ENCODE results near the gene MPV17L.
"Not testable (repeated sequence)": the region's sequence is repeated elsewhere in the genome, so short reads cannot be mapped to it uniquely, and the experiment has no call there.

The MPV17L gene
- 1.4 to 8.0 (median 4.3) reads per million in 18 experiments for total RNA-seq

DNA sequence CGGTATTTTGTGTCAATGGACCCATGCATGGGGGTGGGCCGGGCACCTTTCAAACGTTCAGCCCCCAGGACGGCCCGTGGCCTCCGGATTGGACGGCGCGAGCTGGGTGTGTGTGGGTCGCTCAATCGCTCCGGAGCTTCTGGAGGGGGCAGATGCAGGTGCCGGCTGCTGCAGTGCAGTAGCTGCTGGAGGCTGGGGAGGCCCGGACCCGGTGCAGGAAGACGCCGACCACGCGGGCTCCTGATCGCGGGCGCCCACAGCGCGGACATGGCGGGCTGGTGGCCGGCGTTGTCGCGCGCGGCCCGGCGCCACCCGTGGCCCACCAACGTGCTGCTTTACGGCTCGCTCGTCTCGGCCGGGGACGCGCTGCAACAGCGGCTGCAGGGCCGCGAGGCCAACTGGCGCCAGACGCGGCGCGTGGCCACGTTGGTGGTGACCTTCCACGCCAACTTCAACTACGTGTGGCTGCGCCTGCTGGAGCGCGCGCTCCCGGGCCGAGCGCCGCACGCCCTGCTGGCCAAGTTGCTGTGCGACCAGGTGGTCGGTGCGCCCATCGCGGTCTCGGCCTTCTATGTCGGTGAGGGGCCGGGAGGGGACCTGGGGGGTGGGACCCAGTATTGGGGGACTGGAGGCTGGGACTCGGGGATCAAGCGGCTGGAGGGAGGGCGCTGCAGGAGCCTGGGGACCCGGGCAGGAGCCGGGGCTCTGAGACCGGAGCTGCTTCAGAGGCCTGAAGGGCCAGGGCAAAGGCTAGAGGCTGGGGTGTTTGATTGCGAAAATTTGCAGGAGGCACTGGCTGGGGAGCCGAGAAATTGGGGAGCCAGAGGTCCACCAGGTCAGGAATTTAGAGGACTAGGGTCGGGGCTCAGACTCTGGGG is at the start of gene MPV17L:
Gene MPV17L, plus strand, starts transcription at position 124 of the 878 bp plus-strand sequence. Its CDS starts 144 bp downstream, at position 268.
- peak; percentile 51 to 61 for DNase-seq

- DNase-seq, result not testable (repeated sequence)
These were observed 46.8 kb upstream of the MPV17L start for GRCh38 chr16:15348721-15349120.

- not testable (repeated sequence) for DNase-seq
These were observed 44.3 kb upstream of the MPV17L start for GRCh38 chr16:15351251-15351650.

- not testable (repeated sequence) for DNase-seq
These were observed 43.8 kb upstream of the MPV17L start for GRCh38 chr16:15351745-15352144.

- DNase-seq, result not testable (repeated sequence)
These were observed 42.7 kb upstream of the MPV17L start for GRCh38 chr16:15352852-15353251.

GRCh38 chr16:15354846-15355245 is 40.7 kb upstream of the MPV17L start:
- DNase-seq, result not testable (repeated sequence)

DNA sequence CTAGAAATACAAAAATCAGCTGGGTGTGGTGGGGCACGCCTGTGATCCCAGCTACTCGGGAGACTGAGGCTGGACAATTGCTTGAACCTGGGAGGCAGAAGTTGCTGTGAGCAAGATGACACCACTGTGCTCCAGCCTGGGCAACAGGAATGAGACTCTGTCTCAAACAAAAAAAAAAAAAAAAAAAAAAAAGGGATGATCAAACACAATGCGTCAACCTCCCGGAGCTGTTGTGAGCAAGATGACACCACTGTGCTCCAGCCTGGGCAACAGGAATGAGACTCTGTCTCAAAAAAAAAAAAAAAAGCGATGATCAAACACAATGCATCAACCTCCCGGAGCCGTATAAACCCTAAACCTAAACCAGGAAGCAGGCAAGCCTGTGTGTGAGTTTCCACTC is 38.1 kb upstream of the MPV17L start:
- DNase-seq, result not testable (repeated sequence)

DNA sequence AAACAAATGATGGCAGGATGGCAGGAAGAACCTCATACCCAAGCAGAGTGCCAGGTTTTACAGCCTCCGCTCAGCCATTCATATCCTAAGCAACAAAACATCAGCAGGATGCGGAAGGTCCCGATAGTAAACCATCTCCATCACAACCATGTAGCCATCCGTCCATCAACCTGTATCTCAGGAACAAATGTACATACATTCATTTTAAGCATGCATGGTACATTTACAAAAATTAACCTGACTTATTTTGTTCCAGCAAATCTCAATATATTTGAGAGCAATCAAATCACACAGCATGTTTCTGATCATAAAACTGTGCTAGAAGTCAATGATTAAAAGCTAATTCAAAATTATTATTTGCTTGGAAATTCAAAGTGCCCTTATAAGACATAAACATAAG is 17.4 kb upstream of the MPV17L start, which contains the start of gene NPIPA5:
Gene NPIPA5, minus strand, starts transcription at position 101 of the 400 bp plus-strand sequence. Its CDS starts 0 bp downstream, at position 101.
- not testable (repeated sequence) for DNase-seq

DNA sequence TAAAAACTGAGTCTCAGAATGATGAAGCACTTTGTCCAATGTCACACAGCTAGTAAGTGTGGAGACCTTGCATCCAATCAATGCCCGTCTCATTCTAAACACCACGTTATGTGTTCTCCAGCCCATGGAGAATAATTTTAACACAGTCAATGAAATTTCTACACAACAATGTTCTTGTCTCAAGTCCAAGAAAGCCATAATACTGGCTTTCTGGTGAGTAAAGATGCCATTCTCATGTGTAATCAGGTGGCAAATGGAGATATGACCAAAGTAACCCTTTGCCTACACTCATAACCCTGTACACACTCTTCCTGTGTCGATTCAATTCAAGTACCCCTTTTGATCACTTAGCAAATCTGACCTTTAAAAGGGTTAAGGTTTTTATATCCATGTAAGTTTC is 12.7 kb upstream of the MPV17L start:
- DNase-seq, result not testable (repeated sequence)

DNA sequence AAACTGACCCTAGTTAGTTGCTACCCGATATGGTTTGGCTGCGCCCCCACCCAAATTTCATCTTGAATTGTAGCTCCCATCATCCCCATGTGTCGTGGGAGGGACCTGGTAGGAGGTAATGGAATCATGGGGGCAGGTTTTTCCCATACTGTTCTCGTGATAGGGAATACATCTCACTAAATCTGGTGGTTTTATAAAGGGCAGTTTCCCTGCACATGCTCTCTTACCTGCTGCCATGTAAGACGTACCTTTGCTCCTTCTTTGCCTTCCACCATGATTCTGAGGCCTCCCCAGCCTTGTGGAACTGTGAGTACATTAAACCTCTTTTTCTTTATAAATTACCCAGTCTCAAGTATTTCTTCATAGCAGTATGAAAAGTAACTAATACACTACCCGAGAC is 7.5 kb upstream of the MPV17L start:
- DNase-seq, result not testable (repeated sequence)

GRCh38 chr16:15389916-15390315 is 5.6 kb upstream of the MPV17L start:
- not testable (repeated sequence) for DNase-seq

- DNase-seq, result not testable (repeated sequence)
These were observed 2.5 kb upstream of the MPV17L start for GRCh38 chr16:15393025-15393424.

DNA sequence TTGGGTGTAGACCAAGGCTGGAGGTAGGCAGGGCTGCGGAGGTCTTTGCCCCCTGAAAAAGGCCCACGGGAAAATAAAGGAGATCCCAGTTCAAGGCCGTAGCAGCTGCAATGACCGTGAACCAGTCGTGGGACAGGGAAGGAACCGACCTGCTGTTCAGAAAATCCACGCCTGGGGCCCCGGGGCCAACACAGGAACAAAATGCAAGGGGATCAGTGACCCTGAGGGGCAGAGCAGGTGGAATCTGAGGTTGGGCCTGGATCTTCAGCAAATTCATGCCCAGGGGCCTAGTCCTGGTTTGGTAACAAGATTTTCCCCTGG is 915 bp downstream of the MPV17L start:
- not testable (repeated sequence) for DNase-seq

DNA sequence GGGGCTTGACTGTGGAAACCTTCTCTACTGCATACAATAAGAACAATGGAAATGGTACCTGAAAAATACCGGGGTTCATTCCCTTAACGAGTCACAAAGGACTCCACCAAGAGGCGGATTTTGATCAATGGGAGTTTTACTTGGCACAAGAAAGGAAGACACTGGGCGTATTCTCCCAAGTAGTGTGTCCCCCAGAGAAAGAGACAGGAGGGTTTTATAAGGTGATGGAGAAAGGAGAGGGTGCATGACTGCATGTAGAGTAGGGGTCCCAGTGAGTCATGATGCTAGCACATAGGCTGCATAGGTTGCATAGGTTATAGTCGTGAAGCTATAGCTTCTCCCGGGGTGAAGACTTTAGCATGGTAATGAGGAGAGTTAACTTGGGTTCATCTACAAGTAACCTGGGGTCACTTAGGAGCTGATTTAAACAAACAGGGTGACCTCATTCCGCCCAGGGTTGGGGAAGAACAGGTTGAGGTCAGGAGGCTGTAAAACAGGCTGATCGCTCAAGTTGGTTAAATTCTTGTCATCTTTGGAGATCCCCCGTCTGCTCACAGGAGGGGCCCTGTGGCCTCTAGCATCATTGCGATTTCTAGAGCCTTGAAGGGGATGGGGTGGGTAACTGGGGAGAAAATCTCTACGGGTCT is 1.5 kb downstream of the MPV17L start:
- DNase-seq, result no peak

GRCh38 chr16:15398618-15399316 is 3.2 kb downstream of the MPV17L start:
- no peak for DNase-seq

DNA sequence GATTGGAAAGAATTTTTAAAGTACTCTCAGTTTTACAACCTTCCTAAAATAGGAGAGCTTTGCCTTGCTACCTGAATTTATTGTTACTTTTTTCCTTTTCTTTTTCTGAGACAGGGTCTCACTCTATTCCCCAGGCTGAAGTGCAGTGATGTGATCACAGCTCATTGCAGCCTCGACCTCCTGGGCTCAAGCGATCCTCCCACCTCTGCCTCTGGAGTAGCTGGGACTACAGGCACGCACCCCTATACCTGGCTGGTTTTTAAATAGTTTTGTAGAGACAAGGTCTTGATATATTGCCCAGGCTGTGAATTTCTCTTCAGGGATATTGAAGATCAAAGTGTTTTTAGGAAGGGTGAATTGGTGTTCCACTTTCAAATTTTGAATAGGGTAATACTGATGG is 3.8 kb downstream of the MPV17L start:
- no peak for DNase-seq

- DNase-seq, result not testable (repeated sequence)
These were observed 4.8 kb downstream of the MPV17L start for GRCh38 chr16:15400314-15400713.

DNA sequence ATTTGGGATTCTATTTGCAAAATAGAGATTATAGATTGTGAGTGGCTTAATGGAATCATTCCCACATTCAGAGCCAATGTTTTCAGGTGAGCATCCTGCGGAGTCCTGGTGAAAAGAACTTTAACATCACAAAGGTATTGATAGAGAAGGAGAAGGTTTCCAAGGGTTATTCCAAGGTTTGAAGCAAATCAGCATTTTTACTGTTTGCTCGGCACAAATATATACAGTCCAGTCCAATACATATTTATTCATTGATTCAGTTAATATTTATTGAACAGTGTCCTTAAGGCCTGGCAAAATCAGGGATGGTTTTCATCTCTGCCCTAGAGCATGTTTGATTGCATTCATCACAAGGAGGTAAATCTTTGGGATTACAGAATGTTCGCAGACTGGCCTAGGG is 6.4 kb downstream of the MPV17L start:
- no peak for DNase-seq

DNA sequence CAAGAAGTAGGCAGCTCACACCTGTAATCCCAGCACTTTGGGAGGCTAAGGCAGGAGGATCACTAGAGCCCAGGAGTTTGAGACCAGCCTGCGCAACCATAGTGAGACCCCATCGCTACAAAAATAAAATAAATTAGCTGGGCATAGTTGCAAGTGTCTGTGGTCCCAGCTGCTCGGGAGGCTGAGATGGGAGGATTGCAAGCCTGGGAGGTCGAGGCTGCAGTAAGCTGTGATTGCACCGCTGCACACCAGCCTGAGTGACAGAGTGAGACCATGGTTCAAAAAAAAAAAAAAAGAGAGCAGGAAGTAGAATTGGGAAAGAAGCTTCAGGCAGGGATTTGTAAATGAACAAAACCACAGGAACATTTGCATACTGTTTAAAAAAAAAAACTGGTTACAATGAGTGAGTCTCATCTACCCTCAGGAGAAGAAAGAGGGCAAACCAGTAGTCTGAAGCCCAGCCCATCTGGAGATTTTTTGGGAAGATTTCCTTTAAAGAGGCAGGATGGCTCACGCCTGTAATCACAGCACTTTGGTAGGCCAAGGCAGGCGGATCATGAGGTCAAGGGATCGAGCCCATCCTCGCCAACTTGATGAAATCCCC is 7.9 kb downstream of the MPV17L start:
- peak; percentile 57 to 87 for DNase-seq

GRCh38 chr16:15404091-15404490 is 8.5 kb downstream of the MPV17L start:
- DNase-seq, result peak; percentile 86 to 87

GRCh38 chr16:15404792-15405191 is 9.2 kb downstream of the MPV17L start:
- peak; percentile 90 to 92 for DNase-seq

DNA sequence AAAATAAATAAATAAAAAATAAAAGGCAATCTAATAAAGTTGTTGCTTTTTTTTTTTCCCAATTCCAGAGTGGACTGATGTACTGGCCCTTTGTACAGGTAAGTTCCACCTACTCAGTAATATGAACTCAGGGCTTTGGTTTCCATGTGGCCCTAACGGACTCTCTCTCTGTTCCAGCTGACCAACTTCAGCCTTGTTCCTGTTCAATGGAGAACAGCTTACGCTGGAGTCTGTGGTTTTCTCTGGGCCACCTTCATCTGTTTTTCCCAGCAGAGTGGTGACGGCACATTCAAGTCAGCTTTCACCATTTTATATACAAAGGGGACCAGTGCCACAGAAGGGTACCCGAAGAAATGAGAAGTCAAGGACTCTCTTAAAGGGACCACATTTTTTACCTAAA is 12.2 kb downstream of the MPV17L start:
- not testable (repeated sequence) for DNase-seq

GRCh38 chr16:15409476-15409875 is 13.9 kb downstream of the MPV17L start:
- DNase-seq, result not testable (repeated sequence)
